GM13977 (cell line): ENCODE measurements around the gene PBX3.

ENCODE experiments used
- DNase-seq: peaks from one replicate; pipeline ENCODE4 v3.0.0; 2012; ENCODE audit warnings: low spot score
- in situ Hi-C: fragments of 300-500 bp; cut with MboI; formaldehyde crosslinking; loops from one replicate; pipeline ENCODE4 v1.12.0; 2022; ENCODE audit warnings: low sequenced_read_pairs, low pct_unique_long_range_greater_than_20kb, mixed read lengths, inconsistent platforms; ENCODE audit not compliant: unreplicated experiment
- TF ChIP-seq, protein P1 (sequence below): IDR thresholded peaks from 2 replicates; pipeline ENCODE4 v1.5.1; 2012; ENCODE audit warnings: mild to moderate bottlenecking, control low read depth; ENCODE audit not compliant: insufficient read depth; ENCODE audit errors: extremely low read depth, missing control alignments

PBX3 gene

GRCh38 chr9:125831054-125831453, 83.9 kb downstream of the PBX3 start:
- in situ Hi-C loops = no loop called here
- no peak for DNase-seq
- TF ChIP-seq, protein P1, sequence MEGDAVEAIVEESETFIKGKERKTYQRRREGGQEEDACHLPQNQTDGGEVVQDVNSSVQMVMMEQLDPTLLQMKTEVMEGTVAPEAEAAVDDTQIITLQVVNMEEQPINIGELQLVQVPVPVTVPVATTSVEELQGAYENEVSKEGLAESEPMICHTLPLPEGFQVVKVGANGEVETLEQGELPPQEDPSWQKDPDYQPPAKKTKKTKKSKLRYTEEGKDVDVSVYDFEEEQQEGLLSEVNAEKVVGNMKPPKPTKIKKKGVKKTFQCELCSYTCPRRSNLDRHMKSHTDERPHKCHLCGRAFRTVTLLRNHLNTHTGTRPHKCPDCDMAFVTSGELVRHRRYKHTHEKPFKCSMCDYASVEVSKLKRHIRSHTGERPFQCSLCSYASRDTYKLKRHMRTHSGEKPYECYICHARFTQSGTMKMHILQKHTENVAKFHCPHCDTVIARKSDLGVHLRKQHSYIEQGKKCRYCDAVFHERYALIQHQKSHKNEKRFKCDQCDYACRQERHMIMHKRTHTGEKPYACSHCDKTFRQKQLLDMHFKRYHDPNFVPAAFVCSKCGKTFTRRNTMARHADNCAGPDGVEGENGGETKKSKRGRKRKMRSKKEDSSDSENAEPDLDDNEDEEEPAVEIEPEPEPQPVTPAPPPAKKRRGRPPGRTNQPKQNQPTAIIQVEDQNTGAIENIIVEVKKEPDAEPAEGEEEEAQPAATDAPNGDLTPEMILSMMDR = no peak

GRCh38 chr9:125831616-125832015, 84.4 kb downstream of the PBX3 start:
- DNase-seq = no peak
- TF ChIP-seq, protein P1 = no peak
- in situ Hi-C loops = no loop called here

DNA sequence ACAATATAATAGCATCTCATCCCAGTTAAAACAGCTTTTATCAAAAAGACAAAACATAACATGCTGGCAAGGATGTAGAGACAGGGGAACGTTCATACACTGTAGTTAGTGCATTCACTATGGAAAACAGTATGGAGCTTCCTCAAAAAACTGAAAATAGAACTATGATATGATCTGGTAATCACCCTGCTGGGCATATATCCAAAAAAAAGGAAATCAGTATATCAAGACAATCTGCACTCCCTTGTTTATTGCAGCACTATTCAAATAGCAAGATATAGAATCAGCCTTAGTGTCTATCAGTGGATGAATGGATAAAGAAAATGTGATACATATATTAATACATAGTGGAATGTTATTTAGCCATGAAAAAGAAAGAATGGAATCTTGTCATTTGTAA, 88.5 kb downstream of the PBX3 start:
- in situ Hi-C loops = no loop called here
- DNase-seq = no peak
- TF ChIP-seq, protein P1 = no peak

DNA sequence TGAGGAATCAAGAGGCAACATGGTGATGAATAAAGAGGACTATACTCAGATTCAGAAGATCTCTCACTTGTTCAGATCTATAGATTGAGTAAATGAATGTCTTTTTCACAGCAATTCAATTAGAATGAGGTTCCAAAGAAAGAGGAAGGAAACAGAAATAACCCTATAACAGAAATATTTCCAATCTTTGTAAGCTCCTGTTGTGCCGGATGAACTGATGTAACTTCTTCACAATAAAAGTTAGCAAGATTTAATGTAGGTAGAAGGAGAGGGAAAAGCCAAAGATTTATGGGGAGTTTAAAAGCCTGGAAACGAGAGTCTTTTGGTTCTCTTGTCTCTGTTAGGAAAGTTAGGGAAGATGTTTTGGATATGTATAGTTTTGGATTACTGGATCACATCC, 92.1 kb downstream of the PBX3 start:
- TF ChIP-seq, protein P1 = no peak
- in situ Hi-C loops = no loop called here
- no peak for DNase-seq

- no peak for DNase-seq
- TF ChIP-seq, protein P1 = no peak
- in situ Hi-C loops = no loop called here
Measured at GRCh38 chr9:125841444-125841843, 94.3 kb downstream of the PBX3 start.

DNA sequence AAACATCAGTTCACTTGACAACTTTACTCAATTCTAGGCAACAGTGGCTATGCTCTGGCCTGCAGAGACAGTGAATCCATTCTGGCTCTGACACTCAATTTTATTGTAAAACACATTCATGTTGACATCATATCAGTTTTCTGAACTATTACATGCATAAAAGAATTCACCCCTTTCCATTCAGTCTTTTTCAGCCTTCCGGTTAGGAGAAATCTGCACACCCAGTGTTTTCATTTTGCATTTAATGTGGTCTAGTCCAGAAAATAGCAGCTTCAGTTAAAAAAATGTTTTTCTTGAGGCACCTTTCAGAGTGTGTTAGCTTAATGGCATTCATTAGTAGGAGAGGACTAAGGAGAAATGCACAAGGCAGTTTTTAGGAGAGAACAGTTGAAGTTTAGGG, 95.1 kb downstream of the PBX3 start:
- DNase-seq = no peak
- in situ Hi-C loops = no loop called here
- TF ChIP-seq, protein P1 = no peak

GRCh38 chr9:125843646-125844045, 96.5 kb downstream of the PBX3 start:
- TF ChIP-seq, protein P1 = no peak
- no peak for DNase-seq
- in situ Hi-C loops = no loop called here
